ENCODE results near the gene LTBP3.

LTBP3 gene

DNA sequence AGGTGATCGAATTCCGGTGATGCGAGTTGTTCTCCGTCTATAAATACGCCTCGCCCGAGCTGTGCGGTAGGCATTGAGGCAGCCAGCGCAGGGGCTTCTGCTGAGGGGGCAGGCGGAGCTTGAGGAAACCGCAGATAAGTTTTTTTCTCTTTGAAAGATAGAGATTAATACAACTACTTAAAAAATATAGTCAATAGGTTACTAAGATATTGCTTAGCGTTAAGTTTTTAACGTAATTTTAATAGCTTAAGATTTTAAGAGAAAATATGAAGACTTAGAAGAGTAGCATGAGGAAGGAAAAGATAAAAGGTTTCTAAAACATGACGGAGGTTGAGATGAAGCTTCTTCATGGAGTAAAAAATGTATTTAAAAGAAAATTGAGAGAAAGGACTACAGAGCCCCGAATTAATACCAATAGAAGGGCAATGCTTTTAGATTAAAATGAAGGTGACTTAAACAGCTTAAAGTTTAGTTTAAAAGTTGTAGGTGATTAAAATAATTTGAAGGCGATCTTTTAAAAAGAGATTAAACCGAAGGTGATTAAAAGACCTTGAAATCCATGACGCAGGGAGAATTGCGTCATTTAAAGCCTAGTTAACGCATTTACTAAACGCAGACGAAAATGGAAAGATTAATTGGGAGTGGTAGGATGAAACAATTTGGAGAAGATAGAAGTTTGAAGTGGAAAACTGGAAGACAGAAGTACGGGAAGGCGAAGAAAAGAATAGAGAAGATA lies 59.0 kb downstream of the LTBP3 start, which contains the start of gene MALAT1:
Gene MALAT1, plus strand, starts transcription at position 69 of the 736 bp plus-strand sequence.
- peak in 55 of 56 donors; percentile 47 to 96 (median 86) for DNase-seq

DNA sequence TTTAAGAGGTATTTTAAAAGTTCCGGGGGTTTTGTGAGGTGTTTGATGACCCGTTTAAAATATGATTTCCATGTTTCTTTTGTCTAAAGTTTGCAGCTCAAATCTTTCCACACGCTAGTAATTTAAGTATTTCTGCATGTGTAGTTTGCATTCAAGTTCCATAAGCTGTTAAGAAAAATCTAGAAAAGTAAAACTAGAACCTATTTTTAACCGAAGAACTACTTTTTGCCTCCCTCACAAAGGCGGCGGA lies 59.5 kb downstream of the LTBP3 start:
- DNase-seq, result no peak

DNA sequence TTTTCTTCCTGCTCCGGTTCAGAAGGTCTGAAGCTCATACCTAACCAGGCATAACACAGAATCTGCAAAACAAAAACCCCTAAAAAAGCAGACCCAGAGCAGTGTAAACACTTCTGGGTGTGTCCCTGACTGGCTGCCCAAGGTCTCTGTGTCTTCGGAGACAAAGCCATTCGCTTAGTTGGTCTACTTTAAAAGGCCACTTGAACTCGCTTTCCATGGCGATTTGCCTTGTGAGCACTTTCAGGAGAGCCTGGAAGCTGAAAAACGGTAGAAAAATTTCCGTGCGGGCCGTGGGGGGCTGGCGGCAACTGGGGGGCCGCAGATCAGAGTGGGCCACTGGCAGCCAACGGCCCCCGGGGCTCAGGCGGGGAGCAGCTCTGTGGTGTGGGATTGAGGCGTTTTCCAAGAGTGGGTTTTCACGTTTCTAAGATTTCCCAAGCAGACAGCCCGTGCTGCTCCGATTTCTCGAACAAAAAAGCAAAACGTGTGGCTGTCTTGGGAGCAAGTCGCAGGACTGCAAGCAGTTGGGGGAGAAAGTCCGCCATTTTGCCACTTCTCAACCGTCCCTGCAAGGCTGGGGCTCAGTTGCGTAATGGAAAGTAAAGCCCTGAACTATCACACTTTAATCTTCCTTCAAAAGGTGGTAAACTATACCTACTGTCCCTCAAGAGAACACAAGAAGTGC lies 60.0 kb downstream of the LTBP3 start:
- DNase-seq, result peak in 16 of 56 donors; percentile 28 to 69 (median 54)

DNA sequence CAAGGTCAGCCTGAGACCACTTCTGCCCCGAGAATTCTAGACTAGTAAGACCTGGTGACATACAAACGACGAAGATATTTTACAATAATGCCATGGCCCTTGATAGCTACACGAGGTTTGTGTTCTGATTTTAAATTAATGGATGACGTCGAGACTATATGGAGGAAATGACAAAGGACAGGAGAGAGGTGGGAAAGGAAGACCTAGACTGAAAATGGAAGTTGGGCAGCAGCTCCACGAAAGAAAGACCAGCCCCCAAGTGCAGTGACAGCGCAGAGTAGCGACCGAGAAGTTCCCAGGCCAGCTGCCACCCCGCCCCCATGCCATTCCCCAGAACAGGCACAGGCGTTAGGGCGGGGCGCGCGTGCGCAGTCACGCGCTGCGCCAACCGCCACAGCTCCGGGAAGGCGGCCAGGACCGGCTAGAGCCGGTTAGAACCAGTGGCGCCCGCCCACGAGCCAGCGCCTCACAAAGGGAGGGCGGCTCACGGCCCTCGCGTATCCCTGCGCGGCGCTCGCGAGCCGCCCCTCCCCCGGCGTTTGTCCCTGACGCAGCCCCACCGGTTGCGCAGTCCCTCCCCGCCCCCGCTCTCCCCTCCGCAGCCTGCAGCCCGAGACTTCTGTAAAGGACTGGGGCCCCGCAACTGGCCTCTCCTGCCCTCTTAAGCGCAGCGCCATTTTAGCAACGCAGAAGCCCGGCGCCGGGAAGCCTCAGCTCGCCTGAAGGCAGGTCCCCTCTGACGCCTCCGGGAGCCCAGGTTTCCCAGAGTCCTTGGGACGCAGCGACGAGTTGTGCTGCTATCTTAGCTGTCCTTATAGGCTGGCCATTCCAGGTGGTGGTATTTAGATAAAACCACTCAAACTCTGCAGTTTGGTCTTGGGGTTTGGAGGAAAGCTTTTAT lies 60.8 kb downstream of the LTBP3 start:
- DNase-seq, result peak; percentile 71 to 100 (median 98)

GRCh38 chr11:65496304-65497140 lies 61.6 kb downstream of the LTBP3 start:
- peak in 9 of 56 donors; percentile 35 to 76 (median 61) for DNase-seq

GRCh38 chr11:65493367-65494176 lies 64.6 kb downstream of the LTBP3 start:
- DNase-seq, result peak in 12 of 56 donors; percentile 23 to 68 (median 37)

GRCh38 chr11:65492637-65493366 lies 65.4 kb downstream of the LTBP3 start:
- peak in 36 of 56 donors; percentile 36 to 81 (median 58) for DNase-seq

- peak in 2 of 56 donors; percentile 40 to 79 for DNase-seq
These were observed 65.8 kb downstream of the LTBP3 start for GRCh38 chr11:65492387-65492636.

GRCh38 chr11:65491614-65492386 lies 66.4 kb downstream of the LTBP3 start:
- DNase-seq, result peak in 33 of 56 donors; percentile 28 to 79 (median 62)

DNA sequence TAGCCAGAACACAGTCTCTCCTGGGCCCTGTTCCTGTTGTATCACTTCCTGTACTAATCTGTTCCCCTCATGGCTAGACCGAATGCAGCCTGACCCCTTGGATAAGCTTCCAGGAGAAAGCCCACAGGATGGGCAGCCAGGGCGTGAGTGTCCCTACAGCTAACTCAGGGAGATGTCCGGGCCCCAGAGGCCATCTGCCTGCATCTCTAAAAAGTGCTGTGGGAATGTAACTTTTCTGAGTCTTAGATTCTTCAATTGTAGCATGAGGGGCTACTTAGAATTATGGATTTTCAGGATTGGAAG lies 67.0 kb downstream of the LTBP3 start:
- DNase-seq, result no peak

- DNase-seq, result peak in 4 of 56 donors; percentile 47 to 59 (median 52)
These were observed 68.3 kb downstream of the LTBP3 start for GRCh38 chr11:65489706-65490320.

DNA sequence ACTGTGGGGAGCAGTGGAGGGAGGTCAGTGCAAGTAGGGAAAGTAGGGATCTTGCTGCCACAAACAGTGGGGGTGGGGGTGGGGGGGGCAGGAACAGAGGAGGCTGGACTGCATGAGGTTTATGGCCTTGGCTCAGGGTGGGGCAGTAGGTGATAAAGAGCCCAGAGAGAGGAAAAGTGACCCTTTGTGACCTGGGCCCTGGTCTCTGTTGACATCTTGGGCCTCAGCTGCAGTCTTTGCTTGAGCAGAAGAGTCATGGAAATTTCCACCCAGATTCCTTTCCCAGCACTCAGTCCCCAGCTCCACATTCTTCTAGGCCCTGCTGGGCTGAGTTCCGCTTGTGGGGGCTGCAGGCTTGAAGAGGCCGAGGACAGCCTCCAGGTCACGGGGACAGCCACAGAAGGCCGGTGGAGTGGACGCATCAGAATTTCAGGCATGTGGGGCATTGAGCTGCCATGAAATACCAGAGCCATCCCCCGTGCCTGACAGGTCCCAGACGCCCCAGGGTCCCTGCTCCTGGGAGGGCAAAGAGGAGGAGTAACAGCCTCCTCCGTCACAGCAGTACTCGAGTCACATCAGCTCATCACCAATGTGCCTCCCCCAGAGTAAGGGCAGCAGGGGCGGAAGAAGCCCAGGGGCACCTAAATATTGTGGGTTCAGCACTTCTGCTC lies 69.0 kb downstream of the LTBP3 start:
- DNase-seq, result peak in 13 of 56 donors; percentile 34 to 70 (median 56)
